HL-60 (cell line): ENCODE data around the gene VSIG10L2.

Experiments used
- GABPA ChIP-seq: IDR thresholded peaks from 2 replicates; pipeline ENCODE4 v1.6.1; 2012; ENCODE audit warnings: low read depth
- SPI1 ChIP-seq: IDR thresholded peaks from 2 replicates; pipeline ENCODE4 v1.6.1; 2012; ENCODE audit warnings: low read depth, mild to moderate bottlenecking, borderline replicate concordance
- TF ChIP-seq, protein P1 (sequence below): IDR thresholded peaks from one replicate; pipeline ENCODE4 v1.5.1; 2011; ENCODE audit warnings: low read length, control low read depth, inconsistent platforms; ENCODE audit not compliant: insufficient read depth

DNA sequence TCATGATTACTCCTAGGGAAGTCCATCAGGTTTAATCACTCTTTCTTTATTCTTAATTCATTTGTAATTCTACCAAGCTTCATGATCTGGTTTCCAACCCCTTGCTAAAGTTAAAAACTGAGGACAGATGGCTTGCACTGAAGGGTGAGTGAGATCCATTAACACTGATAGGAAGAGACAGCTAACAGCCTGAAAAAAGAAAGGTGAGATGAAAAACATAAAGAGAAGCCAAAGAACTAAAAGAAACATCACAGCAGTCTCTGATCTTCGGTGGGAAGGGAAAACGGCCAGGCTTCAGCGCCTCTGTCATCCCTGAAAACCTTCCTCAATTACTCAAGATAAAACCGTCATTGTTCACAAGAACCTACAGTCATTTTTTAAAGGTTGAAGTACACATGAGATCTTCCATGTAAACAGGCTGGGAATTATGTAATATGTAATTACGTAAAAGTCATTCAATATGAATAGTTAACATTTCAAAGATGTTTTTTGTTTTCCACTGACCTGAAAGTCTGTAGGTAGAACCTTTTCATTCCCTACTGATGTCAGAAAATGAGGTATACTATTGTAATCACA, 41.3 kb downstream of the VSIG10L2 start:
- TF ChIP-seq, protein P1, sequence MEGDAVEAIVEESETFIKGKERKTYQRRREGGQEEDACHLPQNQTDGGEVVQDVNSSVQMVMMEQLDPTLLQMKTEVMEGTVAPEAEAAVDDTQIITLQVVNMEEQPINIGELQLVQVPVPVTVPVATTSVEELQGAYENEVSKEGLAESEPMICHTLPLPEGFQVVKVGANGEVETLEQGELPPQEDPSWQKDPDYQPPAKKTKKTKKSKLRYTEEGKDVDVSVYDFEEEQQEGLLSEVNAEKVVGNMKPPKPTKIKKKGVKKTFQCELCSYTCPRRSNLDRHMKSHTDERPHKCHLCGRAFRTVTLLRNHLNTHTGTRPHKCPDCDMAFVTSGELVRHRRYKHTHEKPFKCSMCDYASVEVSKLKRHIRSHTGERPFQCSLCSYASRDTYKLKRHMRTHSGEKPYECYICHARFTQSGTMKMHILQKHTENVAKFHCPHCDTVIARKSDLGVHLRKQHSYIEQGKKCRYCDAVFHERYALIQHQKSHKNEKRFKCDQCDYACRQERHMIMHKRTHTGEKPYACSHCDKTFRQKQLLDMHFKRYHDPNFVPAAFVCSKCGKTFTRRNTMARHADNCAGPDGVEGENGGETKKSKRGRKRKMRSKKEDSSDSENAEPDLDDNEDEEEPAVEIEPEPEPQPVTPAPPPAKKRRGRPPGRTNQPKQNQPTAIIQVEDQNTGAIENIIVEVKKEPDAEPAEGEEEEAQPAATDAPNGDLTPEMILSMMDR: no peak
- TF ChIP-seq SPI1: no peak
- no peak for TF ChIP-seq GABPA
